ENCODE data around the gene EXOSC10.

GRCh38 chr1:11138952-11139351 lies 39.3 kb upstream of the EXOSC10 start:
- TF ChIP-seq PRDM10 (tag by site-specific recombination; IDR thresholded peaks at IDR 0.05) = no peak
- TF ChIP-seq CTCF (tag by site-specific recombination; IDR thresholded peaks at IDR 0.05) = no peak

Data from HEK293 (cell line).